BE2C (cell line): ENCODE results near the gene E4F1.

Experiments used
- DNase-seq: peaks from one replicate; pipeline ENCODE4 v3.0.0-alpha.2; 2020
- H3K27me3 ChIP-seq: fragments of 250-450 bp; sonication (Bioruptor Pico); 2 replicates; pipeline ENCODE4 v1.5.1; 2020; ENCODE audit warnings: mild to moderate bottlenecking
- H3K36me3 ChIP-seq: fragments of 250-450 bp; sonication (Bioruptor Pico); 2 replicates; pipeline ENCODE4 v1.5.1; 2020; ENCODE audit warnings: mild to moderate bottlenecking
- H3K4me1 ChIP-seq: fragments of 250-450 bp; sonication (Bioruptor Pico); 2 replicates; pipeline ENCODE4 v1.5.1; 2020
- H3K4me3 ChIP-seq: 2 replicates; pipeline ENCODE4 v1.5.1; 2011; ENCODE audit warnings: low read depth, low read length
- H3K9me3 ChIP-seq: fragments of 250-450 bp; sonication (Bioruptor Pico); 2 replicates; pipeline ENCODE4 v1.5.1; 2020
- TF ChIP-seq, protein P1 (sequence below): IDR thresholded peaks from 2 replicates; pipeline ENCODE4 v1.5.1; 2012; ENCODE audit warnings: mild to moderate bottlenecking, low read depth, low read length

Gene E4F1

DNA sequence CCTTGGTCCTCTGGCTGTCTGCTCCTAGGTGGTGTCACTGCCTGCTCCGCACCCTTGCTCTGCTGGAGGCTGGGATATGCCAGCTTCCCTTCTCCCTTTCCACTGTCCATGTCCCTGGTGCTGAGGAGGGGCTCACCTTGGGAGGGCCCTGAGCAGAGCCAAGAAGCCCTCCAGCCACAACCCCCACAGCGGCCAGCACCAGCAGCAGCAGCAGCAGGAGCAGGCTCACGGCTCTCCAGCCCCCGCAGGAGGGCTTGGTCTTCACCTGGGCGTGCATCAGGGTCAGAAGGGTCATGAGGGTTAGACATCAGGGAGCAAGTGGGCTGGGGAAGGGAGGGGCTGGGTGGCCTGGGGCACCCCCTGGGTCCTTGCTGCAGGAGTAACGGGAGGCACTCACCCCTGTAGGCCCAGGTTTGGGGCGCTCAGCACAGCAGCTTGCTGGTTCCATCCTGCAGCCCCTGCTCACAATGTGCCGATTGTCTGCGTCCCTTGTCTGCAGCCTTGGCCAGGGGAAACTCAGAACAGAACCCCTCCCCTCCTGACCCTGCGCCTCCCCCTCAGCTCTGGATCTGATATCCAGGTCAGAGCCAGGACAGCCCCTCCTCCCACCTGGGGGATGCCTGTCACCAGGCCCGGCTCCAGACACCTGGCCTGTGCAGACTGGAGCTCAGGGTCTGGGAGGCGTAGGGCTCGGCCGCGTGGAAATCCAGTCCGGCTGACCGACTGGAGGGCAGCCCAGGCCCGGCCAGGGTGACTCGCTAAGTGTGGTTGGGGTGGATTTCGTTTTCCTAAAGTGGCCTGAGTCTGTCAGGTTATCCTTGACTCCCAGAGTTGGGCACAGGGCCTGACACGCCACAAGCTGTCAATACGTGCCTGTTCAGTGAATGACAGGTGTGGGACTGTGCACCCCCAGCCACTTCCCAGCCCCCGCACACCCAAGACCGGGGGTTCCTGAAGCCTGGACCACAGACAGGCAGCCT, 12.7 kb upstream of the E4F1 start, which contains the start of gene BRICD5:
Gene BRICD5, minus strand, starts transcription at position 478 of the 980 bp plus-strand sequence. Its CDS starts 30 bp downstream, at position 448.
- H3K9me3 ChIP-seq: no peaks in the 10 kb centered on the region
- H3K27me3 ChIP-seq: no peaks in the 10 kb centered on the region
- TF ChIP-seq, protein P1, sequence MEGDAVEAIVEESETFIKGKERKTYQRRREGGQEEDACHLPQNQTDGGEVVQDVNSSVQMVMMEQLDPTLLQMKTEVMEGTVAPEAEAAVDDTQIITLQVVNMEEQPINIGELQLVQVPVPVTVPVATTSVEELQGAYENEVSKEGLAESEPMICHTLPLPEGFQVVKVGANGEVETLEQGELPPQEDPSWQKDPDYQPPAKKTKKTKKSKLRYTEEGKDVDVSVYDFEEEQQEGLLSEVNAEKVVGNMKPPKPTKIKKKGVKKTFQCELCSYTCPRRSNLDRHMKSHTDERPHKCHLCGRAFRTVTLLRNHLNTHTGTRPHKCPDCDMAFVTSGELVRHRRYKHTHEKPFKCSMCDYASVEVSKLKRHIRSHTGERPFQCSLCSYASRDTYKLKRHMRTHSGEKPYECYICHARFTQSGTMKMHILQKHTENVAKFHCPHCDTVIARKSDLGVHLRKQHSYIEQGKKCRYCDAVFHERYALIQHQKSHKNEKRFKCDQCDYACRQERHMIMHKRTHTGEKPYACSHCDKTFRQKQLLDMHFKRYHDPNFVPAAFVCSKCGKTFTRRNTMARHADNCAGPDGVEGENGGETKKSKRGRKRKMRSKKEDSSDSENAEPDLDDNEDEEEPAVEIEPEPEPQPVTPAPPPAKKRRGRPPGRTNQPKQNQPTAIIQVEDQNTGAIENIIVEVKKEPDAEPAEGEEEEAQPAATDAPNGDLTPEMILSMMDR: no peak
- peaks cover 47% of the 10 kb centered on the region for H3K36me3 ChIP-seq
- H3K4me3 ChIP-seq: no peak within 1 kb of the TSS
- no peak for DNase-seq
- peaks cover 21% of the 10 kb centered on the region for H3K4me1 ChIP-seq

DNA sequence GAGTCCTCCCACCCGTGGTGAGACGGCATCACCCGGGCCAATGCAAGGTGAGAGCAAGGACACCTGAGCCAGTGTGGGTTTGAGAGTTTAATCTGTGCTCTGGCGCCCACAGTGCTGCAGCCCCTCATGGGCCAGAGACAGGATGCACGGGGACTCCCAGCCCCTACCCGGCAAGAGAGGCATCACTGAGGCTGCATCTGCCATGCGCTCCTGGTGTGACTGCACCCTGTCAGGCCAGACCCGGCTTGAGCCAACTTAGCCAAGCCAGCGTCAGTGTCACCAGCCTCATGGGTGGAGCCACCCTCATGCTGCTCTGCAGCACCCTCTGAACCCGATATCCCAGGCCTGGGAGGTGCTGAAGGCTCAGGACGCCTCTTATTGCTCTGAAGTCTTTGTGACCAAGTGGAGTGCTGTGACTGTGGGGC, 11.5 kb upstream of the E4F1 start:
- Histone ChIP-seq H3K4me3 (no peak overlapping the region), H3K4me1 (peaks cover 21% of the 10 kb centered on the region), H3K9me3 (no peaks in the 10 kb centered on the region), H3K27me3 (no peaks in the 10 kb centered on the region), H3K36me3 (peaks cover 43% of the 10 kb centered on the region)
- TF ChIP-seq, protein P1: no peak
- DNase-seq: no peak

DNA sequence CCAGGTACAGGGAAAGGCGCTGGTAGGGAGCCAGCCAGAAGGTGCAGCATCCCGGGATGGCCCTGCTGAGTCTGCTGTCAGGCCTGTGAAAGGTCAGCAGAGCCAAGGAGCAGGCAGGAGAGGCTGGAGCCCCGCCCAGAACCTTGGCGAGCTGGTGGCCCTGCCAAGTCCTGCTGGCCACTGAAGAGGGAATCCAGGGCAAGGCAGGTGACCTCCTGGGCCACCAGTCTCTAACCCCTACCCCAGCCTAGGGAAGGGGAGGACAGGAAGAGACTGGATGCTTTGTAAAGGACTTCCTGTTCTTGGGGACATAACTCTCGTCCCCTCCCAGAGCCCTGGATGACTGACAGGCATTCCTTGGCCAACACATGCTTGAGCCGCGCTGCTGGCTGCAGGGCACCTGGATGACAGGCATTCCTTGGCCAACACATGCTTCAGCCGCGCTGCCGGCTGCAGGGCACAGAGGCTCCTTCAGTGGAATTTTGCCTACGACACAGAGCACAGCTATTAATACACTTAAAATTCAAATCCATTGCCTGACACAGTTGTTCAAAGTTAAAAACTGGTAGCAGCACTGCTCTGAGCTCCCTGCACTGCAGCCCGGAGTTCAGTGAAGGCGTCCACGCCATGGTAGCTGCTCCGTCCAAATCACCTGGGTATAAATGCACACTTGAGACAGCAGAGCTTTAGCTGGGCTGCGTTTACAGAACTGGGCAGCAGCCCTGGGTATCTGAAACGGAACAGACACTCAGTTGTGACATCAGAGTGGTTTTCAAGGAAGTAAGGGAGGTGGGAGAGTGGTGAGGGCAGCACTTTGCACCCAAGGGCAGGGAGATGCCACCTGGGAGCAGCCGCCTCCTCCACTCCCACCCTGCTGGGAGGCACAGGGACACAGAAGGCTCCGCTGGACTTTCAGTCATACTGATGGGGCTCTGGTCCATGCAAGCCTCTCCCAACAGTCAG, 10.7 kb upstream of the E4F1 start:
- DNase-seq: no peak
- Histone ChIP-seq H3K27me3 (no peaks in the 10 kb centered on the region), H3K4me1 (peaks cover 18% of the 10 kb centered on the region), H3K4me3 (peak overlapping the region; percentile 78), H3K9me3 (no peaks in the 10 kb centered on the region), H3K36me3 (peaks cover 36% of the 10 kb centered on the region)
- TF ChIP-seq, protein P1: no peak

DNA sequence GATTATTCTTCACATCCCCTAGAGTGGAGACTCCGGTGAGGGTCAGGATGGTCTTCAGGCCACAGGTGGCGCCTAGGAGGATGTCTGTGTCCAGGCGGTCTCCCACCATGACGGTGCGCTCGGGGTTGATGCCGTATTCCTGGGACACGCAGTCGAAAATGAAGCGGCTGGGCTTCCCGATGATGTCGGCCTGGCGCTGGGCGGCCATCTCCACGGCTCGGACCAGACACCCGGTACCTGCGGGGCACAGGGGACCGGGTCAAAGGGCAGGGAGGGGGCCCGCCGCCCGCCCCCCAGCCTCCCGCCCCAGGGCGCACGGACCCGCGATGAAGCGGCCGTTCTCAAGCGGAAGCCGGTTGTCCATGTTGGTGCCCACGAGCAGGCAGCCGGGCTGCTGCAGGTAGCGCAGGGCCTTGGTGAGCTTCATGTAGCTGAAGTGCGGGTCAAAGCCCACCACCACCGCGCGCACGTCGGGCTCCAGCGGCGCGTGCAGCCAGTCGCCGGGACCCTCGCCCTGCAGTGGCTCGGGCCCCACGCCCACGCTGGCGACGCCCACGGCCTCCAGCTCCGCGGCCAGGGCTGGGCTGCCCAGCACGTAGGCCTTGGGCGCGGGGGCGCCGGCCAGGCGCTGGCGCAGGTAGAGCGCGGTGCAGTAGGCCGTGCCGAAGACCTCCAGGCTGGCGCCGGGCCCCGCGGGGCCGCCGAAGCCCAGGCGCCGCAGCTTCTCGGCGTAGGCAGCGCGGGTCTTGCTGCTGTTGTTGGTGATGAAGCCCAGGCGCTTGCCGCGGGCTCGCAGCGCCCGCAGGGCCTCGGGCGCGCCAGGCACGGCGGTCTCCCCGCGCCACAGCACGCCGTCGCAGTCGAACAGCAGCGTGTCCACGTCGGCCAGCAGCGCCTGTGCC, 9.3 kb upstream of the E4F1 start:
- no peak for DNase-seq
- peaks cover 12% of the 10 kb centered on the region for H3K4me1 ChIP-seq
- TF ChIP-seq, protein P1: no peak
- peak overlapping the region; percentile 78 for H3K4me3 ChIP-seq
- no peaks in the 10 kb centered on the region for H3K9me3 ChIP-seq
- peaks cover 22% of the 10 kb centered on the region for H3K36me3 ChIP-seq
- H3K27me3 ChIP-seq: no peaks in the 10 kb centered on the region

DNA sequence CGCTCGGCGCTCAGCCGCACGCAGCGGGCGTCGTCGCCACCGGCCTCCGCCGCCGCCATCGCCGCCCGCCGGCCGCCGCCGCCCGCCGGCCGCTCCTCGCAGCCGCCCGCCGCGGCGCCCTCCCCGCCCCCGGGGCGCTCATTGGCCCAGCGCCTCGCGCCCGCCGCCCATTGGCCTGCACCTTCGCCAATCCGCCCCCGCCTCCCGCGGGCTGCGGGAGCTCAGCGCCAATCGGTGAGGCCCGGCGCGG, 8.7 kb upstream of the E4F1 start, which contains the start of gene PGP:
Gene PGP, minus strand, starts transcription at position 122 of the 250 bp plus-strand sequence. Its CDS starts 63 bp downstream, at position 59.
- Histone ChIP-seq H3K4me3 (peak within 1 kb of the TSS; percentile 78), H3K36me3 (peaks cover 16% of the 10 kb centered on the region), H3K9me3 (no peaks in the 10 kb centered on the region), H3K4me1 (peaks cover 12% of the 10 kb centered on the region), H3K27me3 (no peaks in the 10 kb centered on the region)
- TF ChIP-seq, protein P1: no peak
- no peak for DNase-seq
